ENCODE results near the gene ZZZ3. TPM values are rescaled to one million over a fixed set of nuclear protein-coding genes. Genes with fewer than 3 reads are reported as not detected.

ZZZ3 gene
- total RNA-seq, 2 experiments from 2014 or later, result 36.9 to 38.5 TPM

GRCh38 chr1:77671836-77672235, 10.6 kb downstream of the ZZZ3 start:
- no peak for ATAC-seq (ENCODE audit: poor library complexity)
- intact Hi-C loops (cut with DNase I, micrococcal nuclease), result no loop called here
- ChIA-PET CTCF (interaction anchor here (0.7 kb wide), 1 partner anchor 11 kb away, joined by 3 read pairs; no protein-coding TSS in a partner anchor), POLR2A (interaction anchor here (2.2 kb wide), 1 partner anchor 11 kb away, joined by 8 read pairs; the partner anchor contains the start of gene ZZZ3)
- H3K36me3 Mint-ChIP-seq (ENCODE audit: low read depth), result peaks cover 16% of the 10 kb centered on the region
- no peak overlapping the region for H3K4me3 Mint-ChIP-seq
- no peak overlapping the region for H3K27ac Mint-ChIP-seq
- Histone ChIP-seq H3K9me3 (ENCODE audit: control insufficient read depth in 1 of 2, insufficient read depth in 1 of 2, low read length in 2 of 2) (no peaks in the 10 kb centered on the region), H3K27ac (ENCODE audit: low read depth in 1 of 2, low read length in 2 of 2) (no peak overlapping the region), H3K36me3 (ENCODE audit: insufficient read depth, low read length) (peaks cover 8% of the 10 kb centered on the region), H3K4me3 (ENCODE audit: low read length) (no peak overlapping the region), H3K4me1 (ENCODE audit: insufficient read depth, low read length) (peaks cover 10% of the 10 kb centered on the region), H3K27me3 (ENCODE audit: control insufficient read depth in 1 of 2, insufficient read depth in 2 of 2, low read length in 2 of 2) (no peaks in the 10 kb centered on the region)
- no peak for DNase-seq
- no peaks in the 10 kb centered on the region for H3K27me3 Mint-ChIP-seq
- no peak for TF ChIP-seq CTCF (IDR thresholded peaks at IDR 0.05)
- peaks cover 75% of the 10 kb centered on the region for H3K4me1 Mint-ChIP-seq (ENCODE audit: low read depth)
- no peaks in the 10 kb centered on the region for H3K9me3 Mint-ChIP-seq

GRCh38 chr1:77670330-77670729, 12.1 kb downstream of the ZZZ3 start:
- Mint-ChIP-seq H3K9me3 (no peaks in the 10 kb centered on the region), H3K27me3 (no peaks in the 10 kb centered on the region), H3K36me3 (ENCODE audit: low read depth) (peaks cover 9% of the 10 kb centered on the region), H3K27ac (no peak overlapping the region), H3K4me3 (no peak overlapping the region), H3K4me1 (ENCODE audit: low read depth) (peaks cover 76% of the 10 kb centered on the region)
- Histone ChIP-seq H3K36me3 (ENCODE audit: insufficient read depth, low read length) (peaks cover 5% of the 10 kb centered on the region), H3K4me1 (ENCODE audit: insufficient read depth, low read length) (peaks cover 14% of the 10 kb centered on the region), H3K4me3 (ENCODE audit: low read length) (no peak overlapping the region), H3K27me3 (ENCODE audit: control insufficient read depth in 1 of 2, insufficient read depth in 2 of 2, low read length in 2 of 2) (no peaks in the 10 kb centered on the region), H3K27ac (ENCODE audit: low read depth in 1 of 2, low read length in 2 of 2) (no peak overlapping the region), H3K9me3 (ENCODE audit: control insufficient read depth in 1 of 2, insufficient read depth in 1 of 2, low read length in 2 of 2) (no peaks in the 10 kb centered on the region)
- ATAC-seq (ENCODE audit: poor library complexity) (no peak), DNase-seq (no peak)
- POLR2A ChIA-PET, result no interaction called here
- TF ChIP-seq CTCF (IDR thresholded peaks at IDR 0.05), result no peak
- intact Hi-C loops (cut with DNase I, micrococcal nuclease), result no loop called here
- CTCF ChIA-PET, result no interaction called here

- Histone ChIP-seq H3K4me1 (ENCODE audit: insufficient read depth, low read length) (peaks cover 14% of the 10 kb centered on the region), H3K9me3 (ENCODE audit: control insufficient read depth in 1 of 2, insufficient read depth in 1 of 2, low read length in 2 of 2) (no peaks in the 10 kb centered on the region), H3K27me3 (ENCODE audit: control insufficient read depth in 1 of 2, insufficient read depth in 2 of 2, low read length in 2 of 2) (no peaks in the 10 kb centered on the region), H3K36me3 (ENCODE audit: insufficient read depth, low read length) (peaks cover under 1% of the 10 kb centered on the region), H3K4me3 (ENCODE audit: low read length) (no peak overlapping the region), H3K27ac (ENCODE audit: low read depth in 1 of 2, low read length in 2 of 2) (no peak overlapping the region)
- TF ChIP-seq CTCF (IDR thresholded peaks at IDR 0.05), result no peak
- Mint-ChIP-seq H3K4me3 (peak overlapping the region; percentile 34), H3K36me3 (ENCODE audit: low read depth) (peaks cover 9% of the 10 kb centered on the region), H3K27me3 (no peaks in the 10 kb centered on the region), H3K4me1 (ENCODE audit: low read depth) (peaks cover 80% of the 10 kb centered on the region), H3K27ac (no peak overlapping the region), H3K9me3 (no peaks in the 10 kb centered on the region)
- ChIA-PET POLR2A (no interaction called here), CTCF (interaction anchor here (0.7 kb wide), 1 partner anchor 403 kb away, joined by 3 read pairs; no protein-coding TSS in a partner anchor)
- intact Hi-C loops (cut with DNase I, micrococcal nuclease), result no loop called here
- DNase-seq (no peak), ATAC-seq (ENCODE audit: poor library complexity) (no peak)
These were observed 13.5 kb downstream of the ZZZ3 start for GRCh38 chr1:77668924-77669449.

All from CD4-positive, alpha-beta T cell (primary cell).